HUES48 (cell line): ENCODE results near the gene THPO.

ENCODE experiments used
- H3K27ac ChIP-seq: one replicate; pipeline ENCODE4 v1.7.0; 2013; ENCODE audit warnings: low read depth, low read length, inconsistent platforms
- H3K27me3 ChIP-seq: 2 replicates; pipeline ENCODE4 v1.6.1; 2013; ENCODE audit warnings: mild to moderate bottlenecking, low read length; ENCODE audit not compliant: control insufficient read depth, insufficient read depth
- H3K36me3 ChIP-seq: 2 replicates; pipeline ENCODE4 v1.6.1; 2013; ENCODE audit warnings: low read length; ENCODE audit not compliant: control insufficient read depth, insufficient read depth
- H3K4me1 ChIP-seq: 2 replicates; pipeline ENCODE4 v1.6.1; 2013; ENCODE audit warnings: mild to moderate bottlenecking, low read length; ENCODE audit not compliant: control insufficient read depth, insufficient read depth
- H3K4me3 ChIP-seq: 2 replicates; pipeline ENCODE4 v1.5.1; 2013; ENCODE audit warnings: mild to moderate bottlenecking, low read depth, low read length
- H3K9ac ChIP-seq: 2 replicates; pipeline ENCODE4 v1.6.1; 2013; ENCODE audit warnings: mild to moderate bottlenecking, low read depth, low read length, moderate library complexity
- H3K9me3 ChIP-seq: 2 replicates; pipeline ENCODE4 v1.6.1; 2013; ENCODE audit warnings: low read length; ENCODE audit not compliant: control insufficient read depth, insufficient read depth

THPO gene

GRCh38 chr3:184383033-184383740 is 5.2 kb upstream of the THPO start:
- Histone ChIP-seq H3K9ac (no peak overlapping the region), H3K27me3 (peaks cover 55% of the 10 kb centered on the region), H3K36me3 (no peaks in the 10 kb centered on the region), H3K27ac (no peak overlapping the region), H3K4me1 (peaks cover 9% of the 10 kb centered on the region), H3K9me3 (no peaks in the 10 kb centered on the region), H3K4me3 (no peak overlapping the region)

DNA sequence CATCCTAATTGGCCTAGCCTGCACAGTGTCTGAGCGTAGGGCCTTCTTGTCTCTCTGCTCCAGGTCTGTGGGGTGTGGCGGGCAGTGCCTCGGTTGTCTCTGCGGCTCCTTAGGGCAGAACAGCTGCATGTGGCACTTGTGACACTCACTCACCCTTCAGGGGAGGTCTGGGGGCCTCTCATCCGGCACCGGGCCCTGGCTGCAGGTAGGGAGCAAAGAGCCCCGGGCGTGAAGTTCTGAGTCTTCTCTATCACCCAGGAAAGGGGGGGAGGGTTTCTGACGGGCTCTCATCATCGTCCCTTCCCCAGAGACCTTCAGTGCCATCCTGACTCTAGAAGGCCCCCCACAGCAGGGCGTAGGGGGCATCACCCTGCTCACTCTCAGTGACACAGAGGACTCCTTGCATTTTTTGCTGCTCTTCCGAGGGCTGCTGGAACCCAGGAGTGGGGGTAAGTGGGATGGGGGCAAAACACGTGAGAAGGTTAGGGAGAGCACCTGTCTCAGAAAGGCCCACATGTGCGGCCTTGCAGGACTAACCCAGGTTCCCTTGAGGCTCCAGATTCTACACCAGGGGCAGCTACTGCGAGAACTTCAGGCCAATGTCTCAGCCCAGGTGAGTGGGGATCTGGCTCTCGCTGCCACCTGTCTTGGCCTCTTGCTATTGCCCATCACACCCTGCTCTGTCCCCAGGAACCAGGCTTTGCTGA is 4.5 kb upstream of the THPO start:
- Histone ChIP-seq H3K4me3 (no peak overlapping the region), H3K27me3 (peaks cover 62% of the 10 kb centered on the region), H3K27ac (no peak overlapping the region), H3K36me3 (no peaks in the 10 kb centered on the region), H3K9ac (no peak overlapping the region), H3K4me1 (peaks cover 16% of the 10 kb centered on the region), H3K9me3 (no peaks in the 10 kb centered on the region)

- no peak overlapping the region for H3K27ac ChIP-seq
- peaks cover 19% of the 10 kb centered on the region for H3K4me1 ChIP-seq
- H3K36me3 ChIP-seq: no peaks in the 10 kb centered on the region
- H3K4me3 ChIP-seq: peak overlapping the region; percentile 59
- no peaks in the 10 kb centered on the region for H3K9me3 ChIP-seq
- peaks cover 71% of the 10 kb centered on the region for H3K27me3 ChIP-seq
- no peak overlapping the region for H3K9ac ChIP-seq
Observed at GRCh38 chr3:184381261-184382224, 3.5 kb upstream of the THPO start.

GRCh38 chr3:184380627-184381260 is 2.7 kb upstream of the THPO start:
- H3K4me1 ChIP-seq: peaks cover 25% of the 10 kb centered on the region
- no peak overlapping the region for H3K27ac ChIP-seq
- no peaks in the 10 kb centered on the region for H3K36me3 ChIP-seq
- H3K27me3 ChIP-seq: peaks cover 72% of the 10 kb centered on the region
- H3K9ac ChIP-seq: no peak overlapping the region
- peak overlapping the region; percentile 59 for H3K4me3 ChIP-seq
- no peaks in the 10 kb centered on the region for H3K9me3 ChIP-seq

- H3K27ac ChIP-seq: no peak overlapping the region
- peak overlapping the region; percentile 59; the same call in 1 of the 2 replicates for H3K4me3 ChIP-seq
Observed at GRCh38 chr3:184380185-184380626, 2.2 kb upstream of the THPO start.

DNA sequence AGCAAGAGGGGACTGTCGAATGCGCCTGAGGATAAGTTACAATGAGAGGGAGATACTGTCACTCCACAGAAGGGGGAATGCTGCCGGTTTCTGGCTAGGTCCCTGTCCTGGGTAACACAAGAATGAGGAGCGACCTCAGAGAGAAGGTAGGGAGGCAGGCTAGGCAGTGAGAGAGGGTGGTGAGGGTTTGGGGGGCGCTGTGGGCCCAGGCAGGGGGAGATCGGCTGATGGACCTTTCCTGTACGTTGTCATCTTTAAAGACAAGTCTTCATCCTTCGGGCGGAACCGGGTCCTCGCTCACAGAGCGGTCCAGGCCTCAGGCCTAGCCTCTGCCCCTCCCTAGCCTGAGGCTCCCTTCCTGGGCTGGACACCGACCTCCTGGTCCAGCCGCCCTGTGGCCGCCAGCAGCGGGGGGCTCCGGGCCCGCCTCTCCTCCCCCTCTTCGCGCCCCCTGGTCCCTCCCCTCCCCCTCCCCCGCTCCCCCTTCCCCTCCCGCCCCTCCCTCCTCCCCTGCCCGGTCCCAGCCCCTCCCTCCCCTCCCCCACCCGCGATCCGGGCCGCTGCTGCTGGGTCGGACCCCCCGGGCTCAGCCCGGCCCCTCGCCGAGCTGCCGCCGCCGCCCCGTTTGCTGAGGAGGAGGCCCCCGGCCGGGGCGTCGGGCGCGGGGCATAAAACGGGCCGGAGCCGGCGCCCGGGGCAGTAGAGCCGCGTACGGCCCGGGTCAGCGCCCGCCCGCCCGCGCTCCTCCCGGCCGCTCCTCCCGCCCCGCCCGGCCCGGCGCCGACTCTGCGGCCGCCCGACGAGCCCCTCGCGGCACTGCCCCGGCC is 1.6 kb upstream of the THPO start, which contains the start of gene CHRD:
TSS of gene CHRD (plus strand) at position 697 of the 827 bp plus-strand sequence. CDS start 265 bp downstream, outside the sequence.
- Histone ChIP-seq H3K4me3 (peak within 1 kb of the TSS; percentile 60), H3K27me3 (peaks cover 78% of the 10 kb centered on the region), H3K27ac (no peak within 1 kb of the TSS), H3K4me1 (peaks cover 29% of the 10 kb centered on the region), H3K9me3 (no peaks in the 10 kb centered on the region), H3K9ac (no peak within 1 kb of the TSS), H3K36me3 (no peaks in the 10 kb centered on the region)

More at GRCh38 chr3:184380185-184380626, 2.2 kb upstream of the THPO start:
- no peaks in the 10 kb centered on the region for H3K36me3 ChIP-seq
- H3K9ac ChIP-seq: no peak overlapping the region
- no peaks in the 10 kb centered on the region for H3K9me3 ChIP-seq
- peaks cover 29% of the 10 kb centered on the region for H3K4me1 ChIP-seq
- H3K27me3 ChIP-seq: peaks cover 77% of the 10 kb centered on the region

- H3K27ac ChIP-seq: no peak overlapping the region
- peak overlapping the region; percentile 60; the same call in 1 of the 2 replicates for H3K4me3 ChIP-seq
- H3K36me3 ChIP-seq: no peaks in the 10 kb centered on the region
- H3K4me1 ChIP-seq: peaks cover 29% of the 10 kb centered on the region
- H3K9ac ChIP-seq: no peak overlapping the region
- no peaks in the 10 kb centered on the region for H3K9me3 ChIP-seq
- peaks cover 71% of the 10 kb centered on the region for H3K27me3 ChIP-seq
Observed at GRCh38 chr3:184378651-184379357, 797 bp upstream of the THPO start.

DNA sequence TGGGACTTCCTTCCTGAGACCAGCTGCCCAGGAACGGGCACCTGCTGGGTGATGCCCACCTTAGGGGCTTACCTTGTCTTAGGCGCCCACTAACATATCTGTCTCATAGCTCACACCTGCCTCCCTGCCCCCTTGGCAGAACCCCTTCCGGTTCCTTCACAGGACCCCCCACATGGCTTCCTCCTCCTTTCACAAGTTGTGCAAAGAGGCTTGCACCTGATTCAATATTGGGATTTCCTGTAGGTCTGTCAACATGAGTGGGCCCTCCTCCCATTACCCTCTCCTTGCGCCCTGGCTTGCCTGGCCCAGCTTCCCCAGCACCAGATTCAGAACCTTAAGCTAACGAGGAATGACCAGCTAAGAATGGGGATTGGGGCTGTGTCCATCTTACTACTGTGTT is 633 bp downstream of the THPO start:
- H3K4me3 ChIP-seq: no peak overlapping the region
- peaks cover 29% of the 10 kb centered on the region for H3K4me1 ChIP-seq
- no peaks in the 10 kb centered on the region for H3K36me3 ChIP-seq
- no peaks in the 10 kb centered on the region for H3K9me3 ChIP-seq
- H3K27ac ChIP-seq: no peak overlapping the region
- no peak overlapping the region for H3K9ac ChIP-seq
- peaks cover 60% of the 10 kb centered on the region for H3K27me3 ChIP-seq

- H3K9ac ChIP-seq: no peak overlapping the region
- H3K9me3 ChIP-seq: no peaks in the 10 kb centered on the region
- peaks cover 45% of the 10 kb centered on the region for H3K27me3 ChIP-seq
- H3K4me1 ChIP-seq: peaks cover 39% of the 10 kb centered on the region
- no peak overlapping the region for H3K4me3 ChIP-seq
- H3K36me3 ChIP-seq: no peaks in the 10 kb centered on the region
- H3K27ac ChIP-seq: no peak overlapping the region
Observed at GRCh38 chr3:184375747-184376461, 2.1 kb downstream of the THPO start.
